ENCODE data around the gene MCM3.

DNA sequence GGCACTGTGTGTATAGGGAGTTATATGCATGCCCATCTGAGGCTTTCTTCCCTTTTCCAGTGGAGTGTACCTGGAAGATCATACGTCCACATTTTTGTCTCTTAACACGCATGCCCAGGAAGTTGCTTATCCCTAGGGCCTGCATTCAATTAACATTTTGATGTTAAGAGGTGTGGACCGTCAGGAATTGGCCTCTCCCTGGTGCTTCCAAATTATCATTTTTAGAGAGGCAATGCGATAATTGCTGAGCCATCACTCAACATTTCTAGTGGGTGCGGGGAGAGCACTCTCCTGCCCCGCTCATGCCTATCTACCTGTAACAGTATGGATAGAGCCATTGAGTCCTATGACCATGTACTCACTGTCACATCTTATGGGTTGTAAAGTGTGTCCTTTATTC is 39.6 kb upstream of the MCM3 start:
- TF ChIP-seq, protein P1, sequence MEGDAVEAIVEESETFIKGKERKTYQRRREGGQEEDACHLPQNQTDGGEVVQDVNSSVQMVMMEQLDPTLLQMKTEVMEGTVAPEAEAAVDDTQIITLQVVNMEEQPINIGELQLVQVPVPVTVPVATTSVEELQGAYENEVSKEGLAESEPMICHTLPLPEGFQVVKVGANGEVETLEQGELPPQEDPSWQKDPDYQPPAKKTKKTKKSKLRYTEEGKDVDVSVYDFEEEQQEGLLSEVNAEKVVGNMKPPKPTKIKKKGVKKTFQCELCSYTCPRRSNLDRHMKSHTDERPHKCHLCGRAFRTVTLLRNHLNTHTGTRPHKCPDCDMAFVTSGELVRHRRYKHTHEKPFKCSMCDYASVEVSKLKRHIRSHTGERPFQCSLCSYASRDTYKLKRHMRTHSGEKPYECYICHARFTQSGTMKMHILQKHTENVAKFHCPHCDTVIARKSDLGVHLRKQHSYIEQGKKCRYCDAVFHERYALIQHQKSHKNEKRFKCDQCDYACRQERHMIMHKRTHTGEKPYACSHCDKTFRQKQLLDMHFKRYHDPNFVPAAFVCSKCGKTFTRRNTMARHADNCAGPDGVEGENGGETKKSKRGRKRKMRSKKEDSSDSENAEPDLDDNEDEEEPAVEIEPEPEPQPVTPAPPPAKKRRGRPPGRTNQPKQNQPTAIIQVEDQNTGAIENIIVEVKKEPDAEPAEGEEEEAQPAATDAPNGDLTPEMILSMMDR (IDR thresholded peaks at IDR 0.05), result no peak
- no peak for TF ChIP-seq POLR2A (IDR thresholded peaks at IDR 0.05)
